GM19324 (cell line): ENCODE results near the gene E2F4.

ENCODE experiments used
- ATAC-seq: cut with Tn5 transposase; IDR thresholded peaks from one replicate; pipeline ENCODE4 v1.9.1; 2021; ENCODE audit warnings: mild to moderate bottlenecking, moderate library complexity; ENCODE audit not compliant: unreplicated experiment, low FRiP score

E2F4 gene, protein sequence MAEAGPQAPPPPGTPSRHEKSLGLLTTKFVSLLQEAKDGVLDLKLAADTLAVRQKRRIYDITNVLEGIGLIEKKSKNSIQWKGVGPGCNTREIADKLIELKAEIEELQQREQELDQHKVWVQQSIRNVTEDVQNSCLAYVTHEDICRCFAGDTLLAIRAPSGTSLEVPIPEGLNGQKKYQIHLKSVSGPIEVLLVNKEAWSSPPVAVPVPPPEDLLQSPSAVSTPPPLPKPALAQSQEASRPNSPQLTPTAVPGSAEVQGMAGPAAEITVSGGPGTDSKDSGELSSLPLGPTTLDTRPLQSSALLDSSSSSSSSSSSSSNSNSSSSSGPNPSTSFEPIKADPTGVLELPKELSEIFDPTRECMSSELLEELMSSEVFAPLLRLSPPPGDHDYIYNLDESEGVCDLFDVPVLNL

DNA sequence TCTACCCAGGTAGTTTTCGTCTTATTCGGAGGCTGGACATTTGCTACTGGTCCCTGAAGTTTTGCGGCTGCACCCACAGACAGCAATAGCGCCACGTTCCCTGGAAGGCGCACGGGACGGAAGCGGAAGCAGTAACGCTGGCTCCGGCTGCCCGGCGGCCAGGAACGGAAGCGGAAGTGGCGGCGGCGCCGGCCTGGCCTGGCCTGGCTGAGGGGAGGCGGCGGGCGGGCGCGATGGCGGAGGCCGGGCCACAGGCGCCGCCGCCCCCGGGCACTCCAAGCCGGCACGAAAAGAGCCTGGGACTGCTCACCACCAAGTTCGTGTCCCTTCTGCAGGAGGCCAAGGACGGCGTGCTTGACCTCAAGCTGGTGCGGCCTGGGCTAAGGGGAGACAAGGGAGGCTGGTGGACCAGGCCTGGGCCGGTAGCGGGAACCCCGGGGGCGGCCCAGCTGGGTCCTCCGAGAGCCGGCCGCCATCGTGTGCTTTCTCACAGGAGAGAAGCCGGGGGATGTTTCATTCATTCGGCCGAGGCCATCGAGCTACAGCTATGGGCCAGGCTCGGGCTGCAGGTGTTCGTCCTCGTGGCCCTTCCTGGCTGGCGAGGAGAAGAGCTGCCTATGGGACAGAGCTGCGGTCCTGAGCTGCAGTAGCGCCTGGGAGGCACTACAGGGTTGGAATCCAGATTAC, at the start of gene E2F4:
TSS of gene E2F4 (plus strand) at position 161 of the 687 bp plus-strand sequence. CDS start at position 234, 73 bp downstream.
- peak; percentile 90 for ATAC-seq

DNA sequence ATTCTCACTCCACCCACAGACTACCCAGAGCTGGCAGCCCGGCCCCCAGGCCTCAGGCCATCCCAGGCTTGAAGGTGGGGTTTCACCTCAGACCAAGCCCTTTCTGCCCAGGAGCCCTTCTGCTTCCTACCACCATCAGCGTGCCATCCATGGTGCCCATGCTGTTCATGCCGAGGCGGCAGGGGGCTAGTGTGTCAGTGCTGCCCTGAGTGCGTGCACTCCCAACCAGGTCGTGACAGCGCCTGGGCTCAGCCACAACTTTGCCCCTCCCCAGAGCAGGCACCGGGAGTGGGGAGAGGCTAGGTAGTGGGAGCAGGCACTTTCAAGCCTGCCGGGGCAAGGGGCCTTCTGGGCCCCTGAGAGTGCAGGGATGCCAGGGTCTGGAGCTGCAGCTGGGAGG, 49.6 kb upstream of the E2F4 start:
- ATAC-seq, result no peak

DNA sequence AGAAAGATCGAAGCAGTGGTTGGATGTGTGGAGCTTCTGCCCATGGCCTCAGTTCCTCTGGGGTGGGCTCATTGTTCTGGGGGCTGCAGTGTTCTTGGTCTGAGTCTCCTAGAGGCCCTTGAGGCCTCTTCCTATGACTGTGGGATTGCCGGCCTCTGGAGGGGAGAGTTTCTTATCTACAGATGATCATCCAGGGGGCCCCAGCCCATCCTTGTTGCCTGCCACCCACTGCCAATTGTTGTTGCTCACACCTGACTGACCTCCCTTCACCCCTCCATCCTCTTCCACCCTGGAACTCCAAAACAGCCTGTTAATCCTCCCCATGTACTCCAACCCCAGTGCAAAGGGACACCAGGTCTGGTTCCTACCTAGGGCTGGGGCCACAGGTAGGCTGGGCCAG, 47.0 kb upstream of the E2F4 start:
- ATAC-seq, result no peak

DNA sequence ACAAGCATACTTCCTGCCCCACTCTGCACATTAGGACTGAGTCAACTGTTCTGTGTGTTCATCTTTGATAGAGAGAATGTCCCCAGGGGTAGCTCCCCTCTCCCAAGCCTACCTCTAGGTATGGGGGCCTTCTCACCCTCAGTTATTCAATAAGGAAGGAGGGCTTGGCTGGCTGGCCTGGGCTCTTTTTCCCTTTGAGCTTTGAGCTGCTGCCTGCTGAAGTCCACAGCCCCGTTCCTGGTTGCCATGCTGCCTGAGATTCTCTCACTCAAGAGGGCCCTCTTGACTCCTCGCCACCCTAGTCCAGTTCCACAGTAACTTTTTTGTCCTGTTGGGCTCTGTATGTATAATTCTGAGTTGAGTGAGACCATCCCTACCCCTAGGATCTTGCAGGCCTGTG, 46.2 kb upstream of the E2F4 start:
- no peak for ATAC-seq

DNA sequence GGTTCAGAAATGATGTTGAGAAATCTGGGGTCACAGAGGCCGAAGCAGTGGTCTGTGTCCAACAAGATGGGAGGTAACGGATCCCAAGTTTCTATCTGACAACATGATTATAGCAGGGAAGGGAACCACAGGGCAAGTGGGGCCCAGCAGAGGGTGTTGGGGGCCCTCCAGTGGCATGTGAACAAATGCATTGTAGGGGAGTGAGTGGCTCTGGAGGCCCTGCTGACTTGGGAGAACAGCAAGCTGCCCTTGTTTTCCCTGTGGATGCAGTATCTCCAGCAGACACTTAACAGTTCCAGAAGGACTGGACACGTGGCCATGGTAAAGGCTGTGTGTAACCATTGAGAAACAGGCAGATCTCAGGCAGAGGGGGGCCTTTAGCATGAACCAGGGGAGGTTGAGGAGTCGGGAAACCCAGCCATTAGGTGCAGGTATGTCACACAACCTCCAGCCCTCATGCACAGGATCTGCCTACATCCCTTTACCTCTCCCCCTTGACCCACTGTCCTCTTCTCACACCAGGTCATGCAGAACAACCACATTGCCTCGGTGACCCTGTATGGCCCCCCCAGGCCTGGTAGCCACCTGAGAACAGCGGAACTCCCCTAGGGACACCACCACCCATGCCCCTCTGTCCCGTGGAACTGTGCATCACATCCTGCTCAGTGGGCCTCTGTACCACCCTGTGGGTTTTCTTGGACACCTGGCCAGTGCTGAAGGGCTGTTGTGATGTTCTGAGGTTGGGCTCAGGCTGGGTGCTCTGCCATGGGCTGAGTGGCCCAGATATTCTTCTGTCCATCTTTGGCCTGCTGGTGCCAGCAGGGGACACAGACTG, 45.2 kb upstream of the E2F4 start:
- ATAC-seq, result no peak

DNA sequence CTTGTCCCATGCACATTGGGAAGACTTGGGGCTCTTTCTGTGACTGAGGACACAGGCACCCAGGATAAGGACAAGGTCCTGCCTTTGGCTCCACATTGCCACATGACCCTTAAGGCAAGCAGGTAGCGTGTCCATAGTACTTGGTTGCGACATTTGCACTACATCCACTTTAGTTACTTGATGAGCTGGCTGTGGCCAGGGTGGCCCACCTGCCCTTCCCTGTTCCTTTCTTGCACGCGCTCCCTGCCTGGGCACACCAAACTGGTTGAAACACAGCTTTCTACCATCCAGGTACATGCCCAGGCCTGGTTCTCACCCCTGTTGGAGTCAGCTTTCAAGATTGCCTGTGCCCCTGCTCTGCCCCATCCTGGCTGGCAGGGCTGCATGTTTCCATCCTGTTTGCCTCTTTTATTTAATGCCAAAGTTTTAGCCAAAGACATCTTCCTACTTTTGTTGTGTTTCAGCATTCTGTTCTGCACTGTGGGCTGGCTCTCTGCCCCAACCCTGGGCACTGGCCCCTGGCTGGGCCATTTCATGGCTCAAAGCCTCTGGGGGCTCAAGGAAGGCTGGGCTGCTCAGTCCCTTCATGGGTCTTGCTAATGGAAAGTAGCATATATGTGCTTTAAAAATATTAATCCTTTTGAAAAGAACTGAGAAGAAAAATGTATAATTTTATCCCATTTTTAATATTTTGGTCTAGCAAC, 44.4 kb upstream of the E2F4 start:
- ATAC-seq, result no peak

DNA sequence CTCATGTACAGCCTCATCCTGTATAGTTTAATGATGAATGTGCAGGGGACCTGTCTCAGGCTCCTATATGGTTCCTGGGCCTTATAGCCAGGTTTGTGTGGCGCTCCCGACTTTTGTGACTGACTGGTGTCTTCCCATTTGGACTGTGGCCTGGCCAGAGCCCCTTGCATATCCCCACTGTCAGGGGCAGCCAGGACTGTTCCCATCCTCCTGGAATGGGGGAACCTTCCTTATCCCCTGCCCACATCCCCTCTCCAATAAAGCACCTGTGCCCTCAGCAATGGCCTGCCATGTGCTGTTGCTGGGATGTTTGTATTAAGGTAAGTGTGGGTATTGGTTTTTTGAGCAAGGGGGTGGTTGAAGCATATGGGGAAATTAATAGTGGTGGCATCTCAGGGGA, 43.7 kb upstream of the E2F4 start:
- ATAC-seq, result no peak

DNA sequence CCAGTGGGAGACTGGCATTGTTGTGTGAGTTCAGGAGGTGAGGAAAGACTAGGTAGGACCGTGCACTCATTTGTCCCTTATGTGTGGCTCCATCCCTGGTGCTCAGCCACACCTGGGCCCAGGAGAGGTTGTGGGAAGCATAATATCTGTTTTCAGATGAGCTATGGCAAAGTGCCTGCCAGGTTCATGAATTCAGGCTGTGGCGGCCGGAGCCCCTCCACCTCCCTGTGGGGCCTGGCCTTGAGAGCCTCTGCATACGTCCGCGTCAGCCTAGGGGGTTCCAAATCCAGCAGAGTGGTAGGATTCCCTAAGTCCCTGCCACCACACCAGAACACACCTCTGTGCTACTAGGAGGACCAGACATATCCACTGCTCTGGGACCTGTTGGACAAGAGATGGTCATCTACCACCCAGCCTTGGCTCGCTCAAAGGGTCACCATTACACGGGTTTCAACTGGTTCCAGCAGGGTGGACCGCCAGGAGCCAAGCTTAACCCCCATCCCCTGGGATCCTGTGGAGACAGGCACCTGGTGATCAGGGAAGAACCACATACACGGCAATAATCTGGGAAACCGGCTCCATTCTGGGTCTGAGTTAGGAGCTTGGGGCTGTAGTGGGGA, 43.2 kb upstream of the E2F4 start:
- no peak for ATAC-seq

DNA sequence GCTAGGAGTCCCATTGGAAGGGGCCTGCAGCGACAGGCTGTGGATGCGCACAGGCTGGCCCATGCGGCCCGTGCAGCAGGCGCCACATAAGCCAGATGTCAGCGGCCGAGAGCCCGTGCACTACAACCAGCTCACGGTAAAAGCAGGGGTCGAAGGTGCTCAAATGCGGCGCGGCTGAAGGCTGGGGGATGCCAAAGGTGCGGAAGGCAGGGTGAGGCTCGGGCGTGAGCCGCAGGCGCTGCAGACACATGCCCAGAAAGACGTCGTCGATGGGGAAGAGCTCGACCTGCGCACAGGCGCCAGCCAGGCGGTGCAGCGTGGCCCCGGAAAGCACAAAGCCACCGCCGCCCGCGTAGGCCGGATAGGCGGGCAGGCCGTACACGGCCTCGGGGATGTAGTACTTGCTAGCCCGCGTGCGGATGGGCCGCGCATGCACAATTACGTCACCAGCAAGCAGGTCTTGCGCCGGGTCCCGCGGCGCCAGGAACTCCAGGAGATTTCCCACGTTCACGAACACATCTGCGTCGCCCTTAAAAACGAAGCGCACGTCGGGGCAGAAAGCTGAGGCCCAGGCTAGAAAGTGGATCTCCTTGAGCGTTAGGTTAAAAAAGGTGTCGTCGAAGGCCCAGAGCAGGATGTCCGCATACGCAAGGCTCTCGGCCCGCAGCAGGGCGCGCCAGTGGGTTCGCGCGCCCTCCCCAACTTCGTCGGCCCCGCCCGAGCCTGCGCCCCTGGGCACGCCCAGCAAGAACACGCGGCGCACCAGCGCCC, 42.5 kb upstream of the E2F4 start:
- no peak for ATAC-seq

DNA sequence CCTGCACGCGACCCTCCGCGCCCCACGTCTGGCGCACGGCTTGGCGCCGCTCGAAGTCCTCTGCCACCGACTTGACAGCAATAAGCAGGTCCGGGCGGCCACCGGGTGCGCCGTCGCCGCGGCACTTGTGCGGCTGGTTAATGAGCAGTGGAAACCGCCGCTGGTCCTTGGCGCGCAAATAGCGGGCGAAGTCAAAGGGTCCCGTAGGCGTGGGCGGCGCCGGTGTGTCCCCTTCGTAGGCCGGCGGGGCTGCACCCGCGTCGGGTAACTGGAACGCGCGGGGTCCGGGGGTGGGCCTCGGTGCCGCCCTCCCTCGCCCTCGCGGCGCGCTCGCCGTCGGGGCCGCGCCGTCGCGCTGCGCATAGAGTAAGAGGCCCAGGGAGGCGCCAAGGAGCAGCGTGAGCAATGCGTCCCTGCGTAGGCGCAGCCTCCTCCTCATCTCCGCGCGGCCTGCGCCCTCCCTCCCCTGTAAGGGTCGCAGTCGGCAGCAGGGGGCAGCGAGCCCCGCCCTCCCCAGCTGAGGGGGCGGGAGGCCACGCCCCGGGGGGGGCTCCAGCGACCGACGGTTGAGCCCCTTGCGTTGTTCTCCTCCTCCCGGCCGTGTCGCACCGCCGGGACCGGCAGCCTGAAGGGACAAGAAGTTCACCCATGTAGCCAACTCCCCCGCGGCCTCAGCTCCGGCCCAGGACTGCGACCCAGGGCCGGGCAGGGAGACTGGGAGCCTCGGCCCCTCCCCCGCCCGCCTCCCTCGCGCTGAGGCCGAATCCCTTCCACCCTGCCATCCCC, 41.7 kb upstream of the E2F4 start:
- ATAC-seq, result peak; percentile 24

DNA sequence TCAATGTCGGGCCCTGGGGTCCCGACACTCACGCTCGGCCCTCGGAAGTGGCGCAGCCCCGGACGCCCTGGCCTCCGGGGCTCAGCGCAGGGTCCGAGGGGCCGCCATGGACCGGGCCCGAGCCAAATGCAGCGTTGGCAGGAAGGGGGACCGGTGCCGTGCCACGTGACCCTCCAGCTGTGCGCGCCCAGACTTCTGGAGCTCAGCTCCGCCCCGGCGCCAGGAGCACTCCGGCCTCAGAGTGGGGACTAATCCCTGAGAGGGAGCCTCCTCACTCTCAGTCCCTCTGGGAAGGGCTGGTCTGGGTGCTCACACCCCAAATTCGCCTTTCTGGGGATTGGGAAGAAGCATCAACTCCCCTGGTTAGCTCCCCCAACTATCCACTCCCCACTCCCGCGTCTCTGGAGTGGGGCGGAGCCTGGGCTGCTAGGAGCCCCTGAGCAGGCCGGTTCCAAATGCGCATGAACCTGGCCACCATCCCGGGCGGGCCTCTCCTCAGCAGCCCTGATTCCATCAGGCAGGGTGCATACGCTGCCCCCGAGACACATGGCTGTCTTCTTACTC, 41.0 kb upstream of the E2F4 start, which contains the start of gene B3GNT9:
TSS of gene B3GNT9 (minus strand) at position 166 of the 564 bp plus-strand sequence. CDS start 513 bp downstream, outside the sequence.
- ATAC-seq, result peak; percentile 35

DNA sequence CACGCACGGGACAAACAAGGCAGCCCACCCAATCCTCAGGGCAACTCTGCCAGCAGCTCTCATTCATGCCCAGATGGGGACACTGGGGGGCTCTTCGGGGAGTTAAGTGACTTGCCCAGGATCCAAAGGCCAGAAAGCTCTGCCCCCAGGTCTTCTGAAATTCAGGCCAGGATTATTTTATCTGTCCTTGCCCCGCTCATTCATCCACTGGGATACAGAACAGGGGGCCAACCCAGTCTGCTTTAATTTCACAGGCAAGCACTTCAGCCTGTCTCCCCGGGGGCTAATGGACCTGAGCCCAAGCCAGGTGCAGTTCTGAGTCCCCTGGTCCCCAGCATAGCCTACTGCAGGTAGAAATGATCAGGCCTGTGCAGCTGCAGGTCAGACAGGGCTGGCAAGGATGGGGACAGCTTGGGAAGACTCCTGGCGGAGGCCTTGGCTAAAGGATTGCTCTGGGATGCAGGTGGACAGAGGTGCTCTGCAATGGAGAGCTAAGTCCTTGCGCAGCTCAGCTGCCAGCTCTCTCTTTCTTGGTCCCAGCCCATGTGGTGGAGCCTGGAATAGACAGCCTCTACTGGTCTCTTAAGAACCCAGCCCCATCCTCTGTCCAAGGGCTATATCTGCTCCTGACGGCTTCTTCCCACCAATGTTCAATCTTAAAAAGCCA, 40.4 kb upstream of the E2F4 start:
- no peak for ATAC-seq

DNA sequence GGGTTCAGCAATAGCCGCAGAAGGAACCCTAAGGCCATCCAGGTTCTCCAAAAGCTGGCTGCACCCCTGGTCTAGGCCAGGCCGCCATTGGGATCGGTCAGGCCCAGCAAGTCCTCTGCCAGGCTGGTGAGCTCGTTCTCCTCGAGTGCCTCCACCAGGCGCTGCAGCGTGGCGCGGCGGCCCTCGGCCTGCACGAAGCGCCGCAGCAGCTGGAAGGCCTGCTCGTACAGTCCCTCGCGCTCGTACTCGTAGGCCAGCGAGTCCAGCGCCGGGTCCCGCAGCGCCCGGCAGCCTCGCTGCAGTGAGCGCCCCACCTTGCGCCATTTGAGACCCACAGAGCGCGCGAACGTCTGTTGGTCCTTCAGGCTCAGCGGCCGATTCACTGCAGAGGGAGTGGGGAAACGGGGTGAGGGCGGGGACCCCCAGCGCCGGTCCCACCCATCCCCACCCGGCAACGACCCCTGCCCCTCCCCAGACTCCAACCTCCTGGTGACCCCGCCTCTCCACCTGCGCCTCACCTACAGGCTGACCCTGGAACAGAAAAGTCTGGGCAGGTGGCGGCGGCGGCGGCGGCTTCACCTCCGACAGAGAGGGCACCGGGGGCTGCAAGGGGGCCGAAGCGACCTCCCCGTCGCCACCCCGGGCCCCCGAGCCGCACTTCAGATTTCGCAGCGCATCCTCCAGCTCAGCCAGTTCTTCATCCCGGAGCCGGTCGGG, 37.2 kb upstream of the E2F4 start:
- ATAC-seq, result no peak

DNA sequence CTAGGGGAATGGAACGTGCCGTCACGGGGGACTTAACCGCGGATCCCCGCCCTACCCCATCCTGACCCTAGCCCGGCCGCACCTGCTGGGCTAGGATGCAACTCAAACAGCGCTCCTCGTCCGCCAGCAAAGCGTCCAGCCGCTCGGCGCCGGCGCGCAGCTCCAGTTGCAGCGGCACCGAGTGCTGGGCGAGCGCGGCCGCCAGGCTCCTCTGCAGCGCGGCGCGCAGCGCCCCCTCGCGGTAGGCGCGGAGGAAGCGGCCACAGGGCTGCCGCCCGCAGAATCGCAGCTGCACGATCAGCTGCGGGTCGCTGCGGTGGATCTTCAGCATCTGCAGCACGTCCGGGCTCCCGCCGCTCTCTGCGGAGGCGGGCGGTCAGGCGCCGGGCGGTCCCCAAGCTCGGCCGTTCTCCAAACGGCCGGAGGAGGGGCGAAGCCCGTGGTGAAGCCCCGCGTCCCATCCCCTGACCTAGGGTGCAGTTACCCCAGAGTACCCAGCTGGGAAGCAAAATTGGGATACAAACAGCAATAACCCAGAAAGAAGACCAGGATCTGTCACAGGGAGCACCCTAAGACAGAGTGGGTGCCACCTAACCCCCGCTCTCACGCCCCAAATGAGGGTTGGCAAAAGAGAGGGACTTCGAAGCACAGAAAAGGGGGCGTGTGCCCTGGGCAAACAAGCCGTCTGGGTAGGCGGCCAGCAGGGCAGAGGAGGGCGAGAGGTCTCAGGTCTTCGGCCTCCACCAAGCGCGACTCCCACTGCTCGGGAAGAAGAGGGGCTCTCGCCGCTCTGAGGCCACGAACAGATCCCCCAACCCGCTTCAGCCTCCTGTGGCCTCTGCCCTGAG, 36.4 kb upstream of the E2F4 start:
- no peak for ATAC-seq

DNA sequence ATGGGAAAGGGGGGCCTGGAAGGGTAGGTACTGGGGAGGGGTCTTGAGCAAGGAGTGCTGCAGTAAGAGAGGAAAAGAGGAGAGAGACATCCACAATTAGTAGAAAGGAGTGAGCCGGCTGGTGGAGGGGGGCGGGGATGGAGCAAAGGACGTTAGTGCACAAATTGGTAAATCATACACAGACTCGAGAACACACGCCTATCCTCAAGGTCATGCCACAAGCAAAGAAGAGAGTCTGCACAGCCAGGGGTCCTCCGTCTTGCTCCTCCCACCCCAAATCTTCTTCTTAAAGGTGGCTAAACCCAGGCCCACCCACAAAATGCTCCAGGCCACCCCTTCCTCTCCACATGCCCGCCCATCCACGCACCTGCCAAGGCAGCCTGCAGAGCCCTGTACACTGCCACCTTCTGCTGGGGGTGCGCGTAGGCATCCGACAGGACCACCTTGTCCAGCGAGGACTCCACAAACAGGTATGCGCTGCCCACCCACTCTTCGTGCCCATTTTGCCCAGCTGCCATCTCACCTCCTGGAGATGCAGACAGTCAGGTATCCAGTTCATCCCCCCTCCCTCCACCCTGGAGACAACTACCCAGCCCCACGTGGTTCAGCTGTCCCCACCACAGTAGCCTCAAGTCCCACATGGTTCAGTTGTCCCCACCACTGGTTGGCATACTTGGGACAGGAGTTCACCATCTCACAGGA, 35.7 kb upstream of the E2F4 start:
- ATAC-seq, result no peak
